H7 (cell line): Measurements from ENCODE around the gene SKI. TPM values are rescaled to one million over a fixed set of nuclear protein-coding genes. Genes with fewer than 3 reads are reported as not detected.

Experiments used
- DNase-seq: peaks from one replicate; pipeline ENCODE4 v3.0.0; 2012
- H3K27me3 ChIP-seq: 2 replicates; pipeline ENCODE4 v1.6.0; 2011; ENCODE audit warnings: mild to moderate bottlenecking, low read length; ENCODE audit not compliant: control insufficient read depth, insufficient read depth
- H3K36me3 ChIP-seq: replicated peaks from 2 replicates; pipeline ENCODE4 v1.5.1; 2011; ENCODE audit warnings: low read length; ENCODE audit not compliant: control insufficient read depth, insufficient read depth
- H3K4me3 ChIP-seq: 2 replicates; pipeline ENCODE4 v1.5.1; 2011; ENCODE audit warnings: low read depth, mild to moderate bottlenecking, control low read depth, low read length, moderate library complexity; ENCODE audit not compliant: insufficient read depth
- total RNA-seq: library from RNA; depleted of rRNA; stranded (reverse); fragments of >200 nt; shearing (Covaris generic); gene quantifications from 2 replicates; pipeline ENCODE4 v1.2.3, GENCODE V29; 2014

Gene SKI
- total RNA-seq, 1 experiment from 2014 or later: 29.2 TPM

DNA sequence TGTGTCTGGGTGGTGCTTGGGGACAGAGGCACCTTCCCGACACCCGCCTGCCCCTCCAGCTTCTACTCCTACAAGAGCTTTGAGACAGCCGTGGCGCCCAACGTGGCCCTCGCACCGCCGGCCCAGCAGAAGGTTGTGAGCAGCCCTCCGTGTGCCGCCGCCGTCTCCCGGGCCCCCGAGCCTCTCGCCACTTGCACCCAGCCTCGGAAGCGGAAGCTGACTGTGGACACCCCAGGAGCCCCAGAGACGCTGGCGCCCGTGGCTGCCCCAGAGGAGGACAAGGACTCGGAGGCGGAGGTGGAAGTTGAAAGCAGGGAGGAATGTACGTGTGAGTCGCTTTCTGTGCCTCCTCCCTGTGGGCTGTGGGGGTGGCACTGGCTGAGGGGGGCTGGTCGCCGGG, 75.7 kb downstream of the SKI start:
- Histone ChIP-seq H3K36me3 (peaks cover 16% of the 10 kb centered on the region), H3K27me3 (no peaks in the 10 kb centered on the region)
- DNase-seq: no peak

GRCh38 chr1:2304282-2304681, 76.2 kb downstream of the SKI start:
- no peak for DNase-seq
- H3K36me3 ChIP-seq: peaks cover 16% of the 10 kb centered on the region
- no peak overlapping the region for H3K4me3 ChIP-seq
- H3K27me3 ChIP-seq: no peaks in the 10 kb centered on the region

More for the DNA sequence above, 75.7 kb downstream of the SKI start:
- H3K4me3 ChIP-seq: no peak overlapping the region

DNA sequence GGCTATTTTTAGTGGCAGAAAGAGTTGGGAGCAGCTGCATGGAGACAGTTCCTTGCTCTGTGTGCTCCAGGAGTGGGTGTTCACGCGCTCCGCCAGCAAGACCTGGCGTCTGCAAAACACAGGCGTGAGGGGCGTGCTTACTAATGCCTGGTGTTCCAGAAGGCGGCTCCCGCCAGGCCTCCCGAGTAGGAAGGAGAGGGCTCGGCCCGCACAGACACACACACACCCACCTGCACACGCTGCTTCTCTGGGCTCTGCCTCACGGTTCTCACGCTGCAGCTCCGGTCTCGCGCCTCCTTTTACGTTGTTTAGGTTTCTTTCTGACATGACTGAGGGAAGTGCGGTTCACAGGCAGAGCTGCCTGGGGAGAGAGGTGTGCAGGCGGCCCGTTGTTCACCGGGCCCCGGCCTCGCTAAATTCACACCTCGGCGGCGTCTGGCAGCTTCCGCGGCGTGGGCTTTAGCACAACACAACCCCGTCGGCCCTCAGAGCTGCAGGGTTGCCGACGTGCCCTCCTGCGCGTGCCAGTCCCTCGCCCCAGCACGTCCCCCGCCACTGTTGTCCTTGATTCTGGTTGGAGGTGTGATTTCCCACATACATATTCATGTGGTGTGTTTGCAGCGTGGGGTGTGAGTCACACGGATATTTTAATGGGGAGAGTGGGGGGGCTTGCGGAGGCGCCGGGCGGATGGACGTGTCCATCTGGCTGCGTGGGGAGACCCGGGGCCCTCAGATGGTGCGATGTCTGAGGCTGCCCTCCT, 77.0 kb downstream of the SKI start:
- no peak for DNase-seq

GRCh38 chr1:2306151-2306978, 78.2 kb downstream of the SKI start:
- peak; percentile 94 for DNase-seq
- H3K4me3 ChIP-seq: no peak overlapping the region
- H3K36me3 ChIP-seq: peaks cover 16% of the 10 kb centered on the region
- no peaks in the 10 kb centered on the region for H3K27me3 ChIP-seq

More for the DNA sequence above, 77.0 kb downstream of the SKI start:
- no peaks in the 10 kb centered on the region for H3K27me3 ChIP-seq
- H3K36me3 ChIP-seq: peaks cover 16% of the 10 kb centered on the region
- no peak overlapping the region for H3K4me3 ChIP-seq

- Histone ChIP-seq H3K27me3 (no peaks in the 10 kb centered on the region), H3K36me3 (peaks cover 16% of the 10 kb centered on the region), H3K4me3 (no peak overlapping the region)
- no peak for DNase-seq
Observed at GRCh38 chr1:2307064-2307605, 79.0 kb downstream of the SKI start.

DNA sequence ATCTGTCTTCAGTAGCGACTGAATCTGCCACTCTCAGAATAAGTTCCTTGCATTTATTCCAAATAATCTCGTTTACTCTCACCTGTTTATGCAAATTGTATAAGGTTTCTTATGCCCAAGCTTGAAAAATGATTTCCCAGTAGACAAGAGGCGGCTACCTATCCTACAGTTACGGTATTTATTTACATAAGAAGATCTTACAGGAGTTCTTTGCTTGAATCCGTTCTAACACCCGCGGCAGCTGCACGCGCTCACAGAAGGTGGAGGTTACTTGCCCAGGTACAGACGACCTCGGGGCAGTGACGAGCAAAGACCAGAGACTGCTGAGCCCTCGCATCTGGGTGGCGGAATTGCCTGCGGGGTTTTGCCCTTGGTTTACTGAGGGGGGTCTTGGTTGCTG, 79.9 kb downstream of the SKI start:
- Histone ChIP-seq H3K27me3 (no peaks in the 10 kb centered on the region), H3K36me3 (peaks cover 16% of the 10 kb centered on the region), H3K4me3 (no peak overlapping the region)
- DNase-seq: no peak

- Histone ChIP-seq H3K36me3 (peaks cover 14% of the 10 kb centered on the region), H3K27me3 (no peaks in the 10 kb centered on the region), H3K4me3 (no peak overlapping the region)
- no peak for DNase-seq
Observed at GRCh38 chr1:2308844-2309243, 80.7 kb downstream of the SKI start.

GRCh38 chr1:2310332-2311183, 82.4 kb downstream of the SKI start:
- H3K27me3 ChIP-seq: no peaks in the 10 kb centered on the region
- H3K36me3 ChIP-seq: peaks cover 9% of the 10 kb centered on the region
- no peak for DNase-seq
- H3K4me3 ChIP-seq: no peak overlapping the region

- Histone ChIP-seq H3K27me3 (no peaks in the 10 kb centered on the region), H3K4me3 (no peak overlapping the region), H3K36me3 (peaks cover 9% of the 10 kb centered on the region)
- DNase-seq: peak; percentile 96
Observed at GRCh38 chr1:2311184-2312032, 83.3 kb downstream of the SKI start.

DNA sequence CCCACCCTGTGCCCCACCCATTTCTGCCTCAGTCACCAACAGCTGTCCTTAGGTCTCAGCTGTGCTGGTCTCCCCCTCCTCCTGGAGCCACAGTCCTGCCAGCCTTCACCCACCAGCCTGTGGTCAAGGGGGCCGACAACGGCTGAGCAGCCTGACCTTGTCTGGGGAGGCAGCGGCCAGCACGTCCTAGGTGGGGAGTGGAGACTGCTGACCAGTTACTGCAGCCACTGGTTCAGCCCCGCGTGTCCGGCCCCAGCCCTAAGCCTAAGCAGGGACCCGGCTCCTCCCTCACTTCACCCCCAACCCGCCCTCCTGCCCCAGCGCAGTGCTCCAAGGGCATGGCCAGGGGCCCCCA, 84.0 kb downstream of the SKI start:
- DNase-seq: no peak
- Histone ChIP-seq H3K36me3 (peaks cover 9% of the 10 kb centered on the region), H3K4me3 (no peak overlapping the region)

GRCh38 chr1:2312515-2313301, 84.6 kb downstream of the SKI start:
- H3K4me3 ChIP-seq: no peak overlapping the region
- H3K36me3 ChIP-seq: peaks cover 4% of the 10 kb centered on the region
- no peaks in the 10 kb centered on the region for H3K27me3 ChIP-seq
- no peak for DNase-seq

More for the DNA sequence above, 84.0 kb downstream of the SKI start:
- no peaks in the 10 kb centered on the region for H3K27me3 ChIP-seq

DNA sequence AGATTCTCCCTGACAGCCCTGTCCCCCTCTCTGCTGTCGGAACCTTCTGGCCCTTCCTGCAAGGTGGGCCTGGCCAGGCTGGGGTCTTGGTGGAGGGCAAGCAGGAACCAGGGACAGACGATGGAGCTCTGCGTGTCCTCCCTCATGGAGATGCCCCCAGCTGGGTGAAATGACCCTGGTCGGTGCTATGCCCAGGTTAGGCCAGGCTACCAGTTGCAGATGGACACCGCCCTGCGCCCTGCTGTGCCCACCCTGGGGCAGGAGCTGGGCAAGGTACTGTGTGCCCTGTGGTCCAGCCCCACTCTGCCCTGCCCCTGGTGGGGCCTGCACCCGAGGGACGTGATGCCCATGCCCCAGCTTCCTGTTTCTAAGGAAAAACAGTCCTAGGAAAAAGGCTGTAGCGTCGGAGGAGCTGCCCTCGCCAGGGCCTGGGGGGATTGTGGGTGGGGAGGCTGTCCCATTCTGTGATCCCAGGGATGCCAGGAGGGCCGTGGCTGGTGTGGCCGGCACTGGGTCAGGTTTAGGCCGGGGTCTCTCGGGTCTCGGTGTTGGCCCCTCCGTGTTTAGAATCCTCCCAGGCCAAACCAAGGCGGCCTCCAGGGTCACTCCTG, 85.6 kb downstream of the SKI start:
- DNase-seq: peak; percentile 85
- Histone ChIP-seq H3K27me3 (no peaks in the 10 kb centered on the region), H3K36me3 (no peaks in the 10 kb centered on the region), H3K4me3 (peak overlapping the region; percentile 50)
